Breast epithelium (tissue), 3 donors: ENCODE measurements around the gene TAP1.

Experiments used
- POLR2A ChIP-seq: fragments of 450-650 bp; IDR thresholded peaks from one replicate; pipeline ENCODE4 v1.6.1; 2016; ENCODE audit warnings: antibody characterized with exemption, mild to moderate bottlenecking, moderate library complexity
- TF ChIP-seq, protein P1 (sequence below), 3 donors: fragments of 450-650 bp; IDR thresholded peaks; one replicate each; pipeline ENCODE4 v1.5.1; 2016 to 2017; ENCODE audit warnings: antibody characterized with exemption in 3 of 3, mild to moderate bottlenecking in 3 of 3, moderate library complexity in 3 of 3

DNA sequence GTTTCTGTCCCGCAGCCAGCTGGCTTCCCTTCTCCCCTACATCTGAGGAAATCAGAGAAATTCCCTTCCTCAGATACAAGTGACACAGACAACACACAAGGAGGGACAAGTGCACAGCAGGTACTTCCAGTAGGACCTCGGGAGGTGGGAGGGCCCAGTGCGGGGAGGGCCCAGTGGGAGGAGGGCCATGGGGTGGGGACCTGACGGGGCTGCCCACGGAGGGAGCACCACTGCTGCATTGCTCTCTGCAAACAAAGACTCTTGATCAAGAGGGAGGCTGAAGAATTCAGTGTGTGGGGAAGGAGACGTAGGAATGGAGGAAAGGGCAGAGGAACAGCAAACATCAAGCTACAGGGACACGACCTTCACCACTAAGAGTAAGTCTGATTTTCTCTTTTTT is 24.0 kb downstream of the TAP1 start:
- TF ChIP-seq, protein P1, sequence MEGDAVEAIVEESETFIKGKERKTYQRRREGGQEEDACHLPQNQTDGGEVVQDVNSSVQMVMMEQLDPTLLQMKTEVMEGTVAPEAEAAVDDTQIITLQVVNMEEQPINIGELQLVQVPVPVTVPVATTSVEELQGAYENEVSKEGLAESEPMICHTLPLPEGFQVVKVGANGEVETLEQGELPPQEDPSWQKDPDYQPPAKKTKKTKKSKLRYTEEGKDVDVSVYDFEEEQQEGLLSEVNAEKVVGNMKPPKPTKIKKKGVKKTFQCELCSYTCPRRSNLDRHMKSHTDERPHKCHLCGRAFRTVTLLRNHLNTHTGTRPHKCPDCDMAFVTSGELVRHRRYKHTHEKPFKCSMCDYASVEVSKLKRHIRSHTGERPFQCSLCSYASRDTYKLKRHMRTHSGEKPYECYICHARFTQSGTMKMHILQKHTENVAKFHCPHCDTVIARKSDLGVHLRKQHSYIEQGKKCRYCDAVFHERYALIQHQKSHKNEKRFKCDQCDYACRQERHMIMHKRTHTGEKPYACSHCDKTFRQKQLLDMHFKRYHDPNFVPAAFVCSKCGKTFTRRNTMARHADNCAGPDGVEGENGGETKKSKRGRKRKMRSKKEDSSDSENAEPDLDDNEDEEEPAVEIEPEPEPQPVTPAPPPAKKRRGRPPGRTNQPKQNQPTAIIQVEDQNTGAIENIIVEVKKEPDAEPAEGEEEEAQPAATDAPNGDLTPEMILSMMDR (IDR thresholded peaks at IDR 0.05) = no peak
- no peak for TF ChIP-seq POLR2A
